CD4-positive, alpha-beta T cell treated with Interleukin-4 for 4 hours (primary cell): ENCODE measurements around the gene OTOGL.
"Not testable (repeated sequence)": the region's sequence is repeated elsewhere in the genome, so short reads cannot be mapped to it uniquely, and the experiment has no call there.

ENCODE experiments used
- DNase-seq: peaks from one replicate; pipeline ENCODE4 v3.0.0-alpha.2; 2020

OTOGL gene

DNA sequence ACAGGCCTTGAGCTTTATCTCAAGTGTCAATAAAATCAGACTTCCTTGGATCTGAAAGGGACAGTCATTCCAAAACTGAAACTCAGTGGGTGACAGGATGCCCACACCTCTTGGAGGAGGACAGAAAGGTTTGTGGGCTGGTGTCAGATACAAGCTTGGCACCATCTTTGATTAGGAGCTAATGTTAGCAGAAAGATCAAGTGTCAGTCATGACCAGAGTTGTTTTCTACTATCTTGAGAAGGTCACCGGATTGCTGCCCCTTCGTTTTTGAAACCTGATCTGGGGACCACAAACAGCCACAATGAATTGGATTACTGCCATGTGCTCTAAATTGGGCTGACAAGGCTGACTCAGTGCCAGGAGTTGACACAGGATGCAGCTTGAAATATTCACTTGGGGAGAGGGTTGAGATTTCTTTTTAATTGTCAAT, 88.3 kb downstream of the OTOGL start:
- no peak for DNase-seq

DNA sequence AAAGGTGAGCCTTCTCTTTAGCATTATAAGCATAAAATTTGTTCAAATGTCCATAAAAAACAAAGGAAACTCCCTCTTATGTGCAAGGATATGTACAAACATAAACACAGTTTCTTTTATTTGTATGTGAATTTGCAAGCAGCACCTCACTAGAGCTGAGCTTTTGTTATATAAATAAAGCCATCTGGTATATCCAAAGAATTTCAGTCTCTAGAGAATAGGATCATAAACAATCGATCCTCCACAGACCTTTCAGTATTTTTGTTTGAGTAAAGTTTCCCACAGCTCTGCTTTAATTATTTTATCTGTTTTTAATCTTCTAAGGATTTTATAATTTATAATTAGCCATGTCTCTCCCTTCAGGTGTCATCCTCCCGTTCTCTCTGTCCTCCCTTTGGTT, 89.2 kb downstream of the OTOGL start:
- DNase-seq, result no peak

DNA sequence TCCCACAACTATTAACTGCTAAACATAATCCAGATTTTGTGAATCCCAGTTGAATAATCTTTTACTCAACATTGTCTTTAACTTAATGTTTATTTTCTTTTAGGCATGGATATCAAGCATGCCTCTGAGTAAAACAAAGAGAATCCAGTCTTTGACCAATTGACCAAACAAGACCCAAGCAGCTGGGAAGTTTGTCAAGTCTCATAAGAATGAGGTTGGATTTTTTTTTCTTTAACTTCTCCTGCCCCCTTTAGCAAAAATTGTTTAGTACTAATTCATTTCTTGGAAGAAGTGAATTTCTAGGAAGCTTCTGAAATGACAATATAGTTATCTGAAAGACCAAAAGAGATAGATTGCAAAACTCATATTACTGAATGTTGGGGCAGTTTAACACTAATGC, 89.9 kb downstream of the OTOGL start:
- DNase-seq, result no peak

DNA sequence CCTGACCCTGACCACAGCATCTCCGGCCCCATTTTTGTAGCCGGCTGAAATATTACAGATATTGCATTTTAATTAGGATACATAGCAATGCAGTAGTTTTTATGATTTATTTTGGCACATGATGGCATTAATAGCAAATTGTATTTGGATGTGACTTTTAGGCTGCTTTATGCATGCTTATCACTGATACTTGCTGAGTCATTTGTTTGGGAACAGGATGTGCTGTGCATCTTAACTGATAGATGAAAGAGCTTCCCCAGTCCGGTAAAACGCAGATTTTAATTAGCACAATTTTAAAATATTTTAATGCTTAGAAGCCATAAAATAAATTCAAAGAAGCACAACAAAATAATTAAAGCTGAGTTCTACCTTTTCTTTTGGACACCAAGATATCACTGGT, 90.7 kb downstream of the OTOGL start:
- no peak for DNase-seq

DNA sequence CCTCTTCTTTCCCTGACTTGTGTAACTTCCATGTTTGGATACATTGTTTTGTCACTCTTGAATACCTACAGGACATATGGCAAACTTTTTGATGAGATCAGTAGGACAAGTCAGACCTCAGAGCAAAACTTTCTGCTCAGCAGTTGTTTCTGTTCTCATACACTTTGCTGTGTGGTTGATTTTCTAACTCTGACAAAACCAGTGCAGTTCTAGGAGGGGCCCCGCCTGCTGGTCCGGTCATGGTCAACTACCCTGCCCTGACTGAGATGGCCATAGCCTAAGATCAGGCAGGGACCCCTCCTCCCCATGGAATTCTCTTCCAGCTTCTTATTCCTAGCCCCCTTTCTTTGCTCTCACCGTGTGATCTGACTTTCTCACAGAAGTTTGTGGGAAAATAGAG, 92.8 kb downstream of the OTOGL start:
- DNase-seq, result no peak

DNA sequence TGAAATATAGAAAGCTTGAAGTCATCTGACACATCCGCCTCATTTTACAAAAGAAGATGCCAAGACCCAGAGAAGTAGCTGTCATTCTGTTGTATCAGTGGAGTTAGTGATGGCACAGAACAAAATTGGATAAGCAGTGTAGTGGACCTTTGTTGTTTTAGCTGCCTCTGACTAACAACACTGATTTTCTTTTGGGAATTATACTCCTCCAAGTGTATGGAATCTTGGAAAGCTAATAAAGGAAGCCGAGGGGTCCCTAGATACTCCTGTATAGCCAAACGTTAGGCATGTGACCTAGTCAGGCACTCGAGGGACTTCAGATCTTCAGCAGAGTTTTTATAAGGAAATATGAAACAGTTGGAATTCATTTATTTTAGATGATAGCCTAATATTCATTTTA, 94.5 kb downstream of the OTOGL start:
- DNase-seq, result no peak

DNA sequence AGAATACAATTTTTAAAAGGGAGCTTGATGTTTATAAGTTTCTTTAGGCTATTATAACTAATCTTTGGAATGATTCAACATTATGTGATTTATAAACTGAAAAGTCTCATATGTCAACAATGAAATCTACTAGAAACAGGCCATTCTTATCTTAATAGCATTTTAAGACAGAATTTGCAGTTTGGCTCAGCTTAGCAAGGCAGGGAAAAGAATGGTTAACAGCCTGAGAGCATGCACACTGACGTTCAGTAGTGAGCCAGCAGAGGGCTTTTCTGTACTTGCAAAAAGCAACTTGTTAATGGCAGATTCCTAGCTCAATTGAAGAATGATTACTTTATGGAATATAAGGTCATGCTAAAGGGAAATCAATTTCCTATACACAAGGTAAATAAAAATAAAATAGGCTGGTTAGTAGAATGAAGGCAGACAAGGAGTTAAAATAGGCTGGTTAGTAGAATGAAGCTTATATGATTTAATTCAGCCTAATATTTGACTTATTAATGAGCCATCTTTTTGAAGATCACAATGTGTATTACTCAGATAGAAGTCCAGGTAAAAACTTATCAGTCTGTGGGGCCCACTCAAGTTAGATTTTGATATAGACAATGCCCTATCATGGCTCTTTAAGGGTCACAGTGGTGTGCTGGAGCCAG, 95.9 kb downstream of the OTOGL start:
- no peak for DNase-seq

DNA sequence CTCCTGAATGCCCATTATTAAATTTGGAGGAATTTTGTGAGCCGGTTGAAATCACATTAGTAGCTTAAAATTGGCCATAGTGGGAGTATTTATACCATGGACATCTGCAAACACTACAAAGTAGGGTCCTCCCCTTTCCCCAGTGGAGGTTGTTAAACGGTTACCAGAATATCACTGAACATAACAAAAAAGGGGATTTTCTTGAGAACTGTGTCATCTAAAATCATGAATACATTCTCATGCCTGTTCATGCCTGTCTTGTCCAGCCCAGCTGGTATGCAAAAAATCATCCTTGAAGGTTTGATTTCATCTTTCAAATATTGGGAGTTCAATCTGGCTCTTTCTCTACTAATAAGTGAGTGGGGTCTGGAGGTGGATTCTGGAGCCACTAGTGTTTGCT, 96.4 kb downstream of the OTOGL start:
- no peak for DNase-seq

DNA sequence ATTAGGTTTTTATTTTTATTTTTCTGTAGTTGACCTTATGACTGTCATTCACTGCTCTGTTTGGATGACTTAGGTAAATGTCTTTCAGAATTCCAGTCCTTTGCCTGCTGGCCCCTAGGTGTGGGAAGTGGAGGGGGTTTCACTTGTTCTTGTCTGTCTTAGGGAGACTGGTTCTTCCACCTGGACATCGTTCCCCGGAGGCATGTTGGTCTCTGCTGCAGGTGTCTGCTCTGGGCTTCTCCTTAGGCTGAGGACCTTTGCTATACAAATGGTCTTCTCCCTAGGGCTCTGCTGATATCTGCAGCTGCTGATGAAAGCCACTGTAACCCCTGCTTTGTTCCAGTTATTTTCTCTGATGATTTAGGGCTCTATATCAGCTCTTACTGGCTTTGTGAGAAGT, 97.1 kb downstream of the OTOGL start:
- no peak for DNase-seq

DNA sequence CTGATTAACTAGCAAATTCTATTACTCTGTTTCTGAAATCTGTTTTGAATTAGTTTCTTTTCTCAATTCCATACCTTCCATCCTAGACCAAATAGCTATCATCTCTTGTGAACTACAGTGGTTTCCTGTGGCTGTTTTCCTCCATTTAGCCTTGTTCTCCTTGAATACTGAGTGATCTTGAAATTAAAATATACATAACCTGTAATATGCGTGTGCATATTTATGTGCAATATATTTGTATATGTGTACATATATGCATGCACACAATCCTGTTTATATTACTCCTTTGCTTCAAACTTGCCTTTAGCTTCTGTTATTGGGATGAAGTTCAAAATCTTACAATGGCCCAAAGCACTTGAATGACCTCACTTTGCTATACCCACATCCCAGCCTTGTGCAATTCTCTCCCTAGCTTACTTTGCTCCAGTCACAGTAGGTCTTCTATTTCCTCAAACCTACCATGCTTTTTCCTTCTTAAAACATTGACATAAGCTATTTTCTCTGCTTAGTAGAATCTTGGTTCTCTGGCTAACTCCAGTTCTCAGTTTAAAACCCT, 99.5 kb downstream of the OTOGL start:
- DNase-seq, result no peak

DNA sequence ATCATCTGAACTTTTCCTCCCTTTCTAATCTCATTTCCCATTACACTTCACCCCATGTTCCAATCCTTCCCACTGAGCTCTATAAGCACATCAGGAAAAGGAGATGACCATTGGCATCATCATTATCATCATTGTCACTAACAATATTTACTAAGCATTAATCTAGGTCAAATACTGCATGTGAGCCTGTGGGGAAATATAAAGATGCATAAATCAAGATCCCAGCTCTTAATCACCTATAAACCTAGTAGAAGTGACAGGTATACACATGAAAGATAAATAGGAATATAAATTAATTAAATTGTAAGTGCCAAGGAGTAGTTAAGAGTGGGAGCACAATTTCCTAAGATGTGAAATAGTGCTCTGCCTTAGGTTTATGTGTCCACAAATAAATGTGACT, 100.6 kb downstream of the OTOGL start:
- no peak for DNase-seq

DNA sequence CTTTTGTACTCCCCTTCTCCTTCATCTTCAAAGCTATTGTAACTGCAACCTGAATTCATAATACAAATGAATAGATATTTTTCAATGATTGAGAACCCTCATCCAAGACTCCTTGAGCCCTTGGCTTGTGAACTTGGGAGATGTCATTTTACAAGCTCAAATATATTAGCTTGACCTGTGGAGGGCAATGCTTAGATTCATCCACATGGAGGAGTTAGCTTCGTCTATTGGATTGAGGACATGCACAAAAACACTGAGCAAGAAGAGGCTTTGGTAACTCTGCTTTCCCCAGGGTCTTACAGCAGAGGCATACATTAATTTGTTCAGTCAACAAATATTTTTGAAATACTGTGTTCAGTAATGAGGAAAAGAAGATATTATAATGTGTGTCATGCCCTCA, 101.1 kb downstream of the OTOGL start:
- no peak for DNase-seq

DNA sequence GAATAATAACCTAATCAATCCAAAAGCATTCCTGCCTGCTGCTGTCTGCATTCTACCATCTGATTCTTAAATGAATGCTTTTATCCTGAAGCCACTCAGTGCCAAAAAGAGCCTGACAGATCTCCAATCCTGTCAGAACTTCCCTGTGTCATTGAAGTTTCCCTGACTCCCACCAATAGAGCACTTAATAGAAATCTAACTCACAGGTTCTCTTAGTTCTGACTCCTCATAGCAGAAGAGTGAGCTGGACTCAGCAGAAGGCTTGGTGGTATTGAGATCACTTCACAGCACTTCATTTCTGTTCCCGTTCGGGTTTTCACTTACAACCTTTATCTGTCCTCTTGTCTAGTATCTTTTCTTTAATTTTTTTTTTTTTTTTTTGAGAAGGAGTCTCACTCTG, 102.6 kb downstream of the OTOGL start:
- no peak for DNase-seq

DNA sequence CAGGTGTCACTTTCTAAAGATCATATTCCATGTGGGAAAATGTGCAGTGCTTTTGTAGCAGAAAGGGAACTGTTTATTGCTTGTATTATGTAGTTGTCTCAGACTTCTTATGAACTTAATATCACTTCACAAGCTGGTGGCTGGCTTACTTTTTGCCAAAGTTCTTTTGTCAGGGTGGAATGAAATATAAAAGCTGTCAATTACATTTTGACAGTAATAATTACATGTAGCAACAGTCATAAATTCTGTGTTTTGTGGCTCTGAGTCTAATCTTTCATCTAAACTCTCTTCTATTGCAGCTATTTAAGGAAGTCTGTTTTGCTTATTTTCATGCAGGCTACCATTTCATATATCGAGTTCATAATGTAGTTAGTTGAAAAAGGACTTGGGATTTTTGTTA, 106.6 kb downstream of the OTOGL start:
- no peak for DNase-seq

DNA sequence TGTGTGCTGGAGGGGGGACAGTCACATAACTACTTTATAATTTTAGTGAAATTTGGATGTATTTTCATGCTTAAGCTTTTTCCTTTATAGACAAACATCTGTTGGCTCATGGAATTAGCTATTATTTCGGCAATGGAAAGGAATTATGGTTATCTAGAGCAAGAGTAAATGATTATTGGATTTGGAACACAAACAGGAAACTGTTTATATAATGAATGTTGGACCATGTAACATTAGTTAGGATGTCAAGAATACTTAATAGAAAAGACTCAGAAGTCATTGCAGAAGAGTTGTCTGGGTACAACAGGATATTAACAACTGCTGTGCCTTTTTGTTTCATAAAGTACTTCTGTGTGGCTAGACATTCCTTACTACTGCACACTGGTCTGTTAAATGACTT, 108.7 kb downstream of the OTOGL start:
- DNase-seq, result no peak

DNA sequence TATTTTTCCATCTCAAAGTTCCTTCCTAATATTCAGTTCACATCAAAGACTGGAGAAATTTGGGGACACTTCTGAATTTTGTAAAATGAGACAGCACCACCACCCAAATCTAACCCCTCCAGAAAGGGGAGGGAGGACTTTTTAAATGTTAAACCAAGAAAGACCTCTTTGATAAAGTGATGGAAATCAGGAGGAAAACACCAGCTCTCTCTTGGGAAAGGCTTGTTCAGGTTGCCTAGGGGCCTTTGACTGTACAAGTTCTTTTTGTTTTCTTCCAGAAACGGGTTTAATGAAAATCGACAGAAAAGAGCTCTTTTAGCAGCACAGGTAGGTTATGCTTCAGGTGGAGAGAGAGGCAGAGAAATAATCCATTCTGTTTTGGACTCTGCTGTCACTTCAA, 112.3 kb downstream of the OTOGL start:
- no peak for DNase-seq

DNA sequence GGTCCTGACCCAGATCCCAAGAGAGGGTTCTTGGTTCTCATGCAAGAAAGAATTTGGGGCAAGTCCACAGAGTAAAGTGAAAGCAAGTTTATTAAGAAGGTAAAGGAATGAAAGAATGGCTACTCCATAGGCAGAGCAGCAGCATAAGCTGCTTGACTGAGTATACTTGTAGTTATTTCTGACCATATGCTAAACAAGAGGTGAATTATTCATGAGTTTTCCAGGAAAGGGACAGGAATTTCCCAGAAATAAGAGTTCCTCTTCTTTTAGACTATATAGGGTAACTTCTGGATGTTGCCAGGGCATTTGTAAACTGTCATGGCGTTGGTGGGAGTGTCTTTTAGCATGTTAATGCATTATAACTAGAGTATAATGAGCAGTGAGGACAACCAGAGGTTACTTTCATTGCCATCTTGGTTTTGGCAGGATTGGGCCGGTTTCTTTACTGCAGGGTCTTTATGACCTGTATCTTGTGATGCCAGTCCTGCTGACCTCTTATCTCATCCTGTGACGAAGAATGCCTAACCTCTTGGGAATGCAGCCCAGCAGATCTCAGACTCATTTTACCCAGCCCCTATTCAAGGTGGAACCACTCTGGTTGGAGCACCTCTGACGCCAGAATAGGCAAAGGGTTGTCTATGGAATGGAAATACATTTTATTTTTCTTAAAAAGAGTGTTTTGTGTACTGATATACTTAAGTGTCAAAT, 113.8 kb downstream of the OTOGL start:
- no peak for DNase-seq

DNA sequence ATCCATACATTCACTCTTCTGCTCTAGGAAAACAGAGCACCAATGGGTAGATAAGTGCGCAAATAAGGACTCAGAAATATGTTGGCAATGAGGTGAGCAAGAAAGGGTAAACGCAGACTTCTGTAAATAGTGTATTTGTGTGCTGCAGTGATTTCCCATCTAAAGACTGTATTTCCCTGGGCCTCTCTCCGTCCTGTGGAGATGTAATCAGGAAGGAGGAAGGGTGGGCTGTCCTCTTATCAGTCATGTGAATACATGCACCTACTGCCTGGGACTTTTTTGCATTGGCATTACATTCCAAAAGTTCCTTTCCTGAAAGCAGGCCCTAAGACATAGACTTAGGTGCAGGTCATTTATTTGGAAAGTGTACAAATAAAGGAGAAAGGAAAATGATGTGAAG, 114.5 kb downstream of the OTOGL start:
- DNase-seq, result no peak

DNA sequence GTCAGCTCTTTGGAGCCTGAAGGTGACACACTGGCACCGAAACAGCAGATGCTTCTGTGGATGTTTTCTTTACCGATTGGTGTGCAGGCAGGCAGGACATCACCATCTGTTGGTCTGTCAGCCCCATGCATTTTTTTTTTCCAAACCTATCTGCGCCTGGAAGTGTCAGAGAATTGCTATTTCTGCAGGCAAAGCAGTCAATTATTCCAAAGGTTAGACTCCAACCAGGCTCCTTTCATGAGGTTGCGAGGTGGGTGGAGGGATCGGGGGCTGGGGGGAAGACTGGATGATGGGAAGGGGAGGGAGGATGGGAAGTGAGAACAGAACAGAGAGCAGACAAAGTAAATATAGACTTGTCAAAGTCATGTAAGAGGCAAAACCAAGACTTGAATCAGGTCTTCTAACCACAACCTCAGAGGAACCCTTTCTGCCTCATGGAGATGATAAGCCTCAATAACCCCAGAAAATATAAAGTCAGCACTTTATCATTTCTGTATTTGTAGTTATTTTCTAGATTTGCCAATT, 117.7 kb downstream of the OTOGL start:
- no peak for DNase-seq

DNA sequence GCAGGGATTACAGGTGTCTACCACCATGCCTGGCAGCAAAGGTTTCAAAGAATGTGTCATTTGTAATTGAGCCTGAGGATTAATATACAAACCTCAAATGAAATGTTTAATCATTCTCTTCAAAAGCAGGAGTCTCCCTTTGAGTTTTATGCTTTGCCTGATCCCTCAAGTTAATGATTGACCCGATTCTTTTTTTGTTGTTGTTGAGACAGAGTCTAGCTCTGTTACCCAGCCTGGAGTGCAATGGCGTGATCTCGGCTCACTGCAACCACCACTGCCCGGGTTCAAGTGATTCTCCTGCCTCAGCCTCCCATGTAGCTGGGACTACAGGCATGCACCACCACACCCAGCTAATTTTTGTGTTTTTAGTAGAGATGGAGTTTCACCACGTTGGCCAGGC, 119.6 kb downstream of the OTOGL start:
- not testable (repeated sequence) for DNase-seq

DNA sequence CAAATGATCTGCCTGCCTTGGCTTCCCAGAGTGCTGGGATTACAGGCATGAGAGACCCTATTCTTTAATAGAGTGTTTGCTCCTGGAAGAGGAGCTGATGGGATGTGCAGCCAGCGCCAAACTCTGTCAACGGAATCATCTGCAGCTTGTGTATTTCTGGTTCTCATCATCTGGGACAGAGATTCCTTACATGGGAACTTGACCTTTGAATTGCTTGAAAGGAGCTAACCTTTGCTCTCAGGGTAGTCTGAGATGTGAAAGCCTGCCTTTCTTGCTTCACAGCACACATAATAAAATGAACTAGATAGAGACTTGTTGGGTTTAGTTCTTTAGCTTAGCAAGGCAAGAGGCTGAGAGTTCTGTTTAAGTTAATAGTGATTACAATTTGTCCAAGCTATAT, 120.0 kb downstream of the OTOGL start:
- no peak for DNase-seq

DNA sequence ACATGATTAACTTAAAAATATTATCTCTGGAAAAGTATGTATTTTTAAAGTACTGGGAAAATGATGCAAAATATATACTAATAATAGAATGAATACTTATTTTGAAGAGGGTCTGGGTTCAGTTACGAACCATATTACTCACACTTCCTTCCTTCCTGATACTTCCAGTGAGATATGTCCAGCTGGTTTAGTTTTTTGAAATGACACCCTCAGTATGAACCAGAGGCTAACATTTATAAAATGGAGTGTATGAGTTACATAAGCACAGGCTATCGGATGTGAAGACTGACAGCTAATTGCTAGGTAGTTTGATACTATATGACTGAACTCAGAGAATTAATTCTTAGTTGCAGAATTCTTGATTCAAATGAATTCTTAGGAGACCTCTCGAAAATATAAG, 122.9 kb downstream of the OTOGL start:
- no peak for DNase-seq

DNA sequence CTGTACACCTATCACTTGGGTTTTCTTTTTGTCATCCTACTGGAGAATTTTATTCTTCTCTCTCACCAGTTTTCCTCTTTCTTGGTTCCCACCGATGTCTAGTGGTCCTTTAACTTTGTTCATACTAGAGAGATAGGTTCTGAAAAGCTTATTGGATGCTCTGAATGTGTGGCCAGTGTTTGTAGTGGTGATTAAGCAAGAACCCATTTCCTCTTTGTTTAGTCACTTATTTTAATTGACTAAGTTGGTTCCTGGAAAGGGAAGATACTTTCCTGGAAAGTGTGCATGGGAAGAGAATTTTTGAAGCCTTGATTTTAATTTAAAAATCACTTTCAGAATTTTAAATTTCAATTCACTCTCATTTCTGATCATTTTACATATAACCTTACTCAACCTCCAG, 127.2 kb downstream of the OTOGL start:
- no peak for DNase-seq

DNA sequence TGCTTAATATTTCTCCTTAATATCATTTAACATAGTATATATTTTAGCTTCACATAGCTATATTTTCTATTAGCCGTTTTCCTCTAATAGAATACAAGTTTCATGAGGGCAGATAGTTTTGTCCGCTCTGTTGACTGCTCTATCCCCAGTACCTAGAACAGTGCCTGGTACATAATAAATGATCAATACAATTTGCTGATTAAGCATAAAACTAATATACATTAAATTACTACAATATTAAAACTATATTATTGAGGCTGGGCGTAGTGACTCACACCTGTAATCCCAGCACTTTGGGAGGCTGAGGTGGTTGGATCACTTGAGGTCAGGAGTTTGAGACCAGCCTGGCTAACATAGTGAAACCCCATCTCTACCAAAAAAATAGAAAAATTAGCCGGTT, 128.6 kb downstream of the OTOGL start:
- not testable (repeated sequence) for DNase-seq

DNA sequence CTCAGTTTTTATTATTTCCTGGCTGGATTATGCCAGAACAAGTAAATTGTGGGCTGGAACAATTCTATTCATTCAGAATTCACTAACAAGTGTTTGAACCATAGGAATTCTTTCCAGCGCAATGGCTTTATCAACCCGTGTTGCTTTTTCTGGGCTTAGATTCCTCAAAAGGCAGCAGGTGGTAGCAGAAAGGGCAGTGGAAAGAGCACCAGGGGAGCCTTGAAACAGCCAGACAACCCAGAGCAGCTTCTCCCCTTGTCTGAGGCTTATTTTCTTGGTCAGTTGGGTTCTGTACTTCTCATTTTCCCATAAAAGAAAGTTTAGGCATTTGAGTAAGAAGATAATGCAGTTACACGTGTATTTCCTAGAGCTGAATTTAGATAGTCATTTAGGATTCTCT, 130.7 kb downstream of the OTOGL start:
- DNase-seq, result no peak
